HG02678 (cell line): ENCODE data around the gene C19orf85.

Source experiments
- ATAC-seq: cut with Tn5 transposase; IDR thresholded peaks from one replicate; pipeline ENCODE4 v1.9.1; 2021; ENCODE audit warnings: mild to moderate bottlenecking, moderate library complexity; ENCODE audit not compliant: unreplicated experiment

The C19orf85 gene

DNA sequence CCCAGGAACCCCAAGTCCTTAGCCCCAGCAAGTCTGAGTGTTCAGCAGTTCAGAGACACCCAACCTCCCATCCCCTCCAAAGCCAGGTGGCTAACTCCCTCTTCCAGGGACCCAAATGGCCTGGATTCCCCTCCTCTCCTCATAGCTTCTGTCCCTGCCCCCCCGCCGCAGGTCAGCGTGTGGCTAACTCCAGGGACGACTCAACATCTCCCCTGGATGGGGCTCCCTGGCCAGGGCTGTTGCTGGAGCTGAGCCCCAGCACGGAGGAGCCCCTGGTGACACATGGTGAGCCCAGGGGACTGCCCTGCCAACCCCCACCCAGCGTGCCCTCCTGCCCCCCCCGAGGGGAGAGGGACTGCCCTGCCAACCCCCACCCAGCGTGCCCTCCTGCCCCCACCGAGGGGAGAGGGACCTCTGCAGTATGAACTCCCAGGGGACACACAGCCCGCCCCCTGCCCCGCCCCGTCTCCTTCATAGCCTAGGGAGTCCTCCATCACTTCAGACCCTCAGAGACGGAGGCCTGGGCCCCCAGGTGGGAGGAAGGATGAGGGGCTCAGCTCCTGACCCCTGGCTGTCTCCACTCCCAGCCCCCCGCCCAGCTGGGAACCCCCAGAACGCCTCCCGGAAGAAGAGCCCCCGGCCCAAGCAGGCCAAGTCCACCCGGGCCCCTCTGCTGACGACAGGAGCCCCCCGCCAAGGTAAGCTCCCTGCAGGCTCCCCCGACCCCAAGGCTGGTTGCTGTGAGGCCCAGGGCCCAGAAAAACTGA is 25.3 kb upstream of the C19orf85 start:
- ATAC-seq: no peak

DNA sequence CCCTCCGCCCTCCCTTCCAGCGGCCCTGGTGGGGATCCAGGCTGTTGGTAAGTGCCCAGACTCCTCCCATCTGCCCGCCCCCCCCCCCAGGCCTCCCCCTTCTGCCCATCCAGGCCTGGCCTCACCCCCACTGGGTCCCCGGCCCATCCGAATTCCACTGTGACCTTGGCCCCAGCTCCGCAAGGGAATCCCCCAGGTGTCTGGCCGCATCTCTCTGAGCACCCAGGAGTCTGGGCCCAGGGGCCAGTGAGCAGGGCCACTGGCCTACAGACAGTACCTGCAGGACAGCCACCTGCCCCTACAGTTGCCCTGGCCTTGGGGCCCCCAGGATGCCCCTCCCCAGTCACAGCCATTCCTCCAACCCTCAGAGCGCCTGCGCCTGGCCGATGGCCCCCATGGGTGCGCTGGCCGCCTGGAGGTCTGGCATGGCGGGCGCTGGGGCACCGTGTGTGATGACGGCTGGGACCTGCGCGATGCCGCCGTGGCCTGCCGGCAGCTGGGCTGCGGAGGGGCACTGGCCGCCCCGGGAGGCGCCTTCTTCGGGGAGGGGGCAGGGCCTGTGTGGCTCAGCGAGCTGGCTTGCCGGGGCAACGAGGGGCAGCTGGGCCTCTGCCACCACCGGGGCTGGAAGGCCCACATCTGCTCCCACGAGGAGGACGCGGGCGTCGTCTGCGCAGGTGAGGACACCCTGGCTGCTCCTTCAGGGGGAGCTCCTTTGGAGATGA is 24.6 kb upstream of the C19orf85 start:
- no peak for ATAC-seq

DNA sequence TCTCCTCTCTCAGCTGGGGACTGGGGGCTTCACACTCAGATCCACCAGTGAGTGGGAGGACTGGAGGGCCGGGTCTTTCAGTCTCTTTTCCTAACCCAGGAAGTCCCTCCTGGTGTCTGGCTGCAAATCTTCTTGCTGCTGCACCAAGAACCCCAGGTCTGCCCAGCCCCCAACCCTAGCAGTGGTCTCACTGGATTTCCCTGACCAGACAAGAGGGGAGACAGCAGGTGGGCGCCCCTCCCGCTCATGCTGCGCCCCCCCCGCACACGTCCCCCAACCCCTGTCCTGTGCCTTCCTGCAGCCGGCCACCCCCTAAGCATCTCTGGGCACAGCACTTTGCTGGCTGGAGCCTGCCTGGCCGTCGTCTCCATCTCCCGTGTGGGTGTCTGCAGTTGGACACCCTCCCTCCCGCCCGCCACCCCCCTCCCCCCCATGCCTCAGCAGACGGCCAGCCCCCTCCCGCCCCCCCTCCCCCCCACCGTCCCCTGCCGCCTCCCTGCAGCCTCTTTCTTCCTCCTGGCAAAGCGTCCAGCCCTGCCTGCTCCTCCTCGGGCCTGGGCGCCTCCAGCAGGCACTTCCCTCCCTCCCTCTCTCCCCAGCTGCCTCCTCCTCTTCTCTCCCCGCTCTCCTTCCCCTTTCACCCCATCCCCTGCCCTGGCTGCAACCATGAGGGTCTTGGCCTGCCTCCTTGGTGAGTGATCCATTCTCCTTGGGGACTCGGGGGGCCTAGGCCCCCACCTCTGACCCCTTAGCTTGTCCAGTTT is 23.6 kb upstream of the C19orf85 start, which contains the start of gene SSC5D:
Gene SSC5D (plus strand): TSS at position 513 of the 764 bp plus-strand sequence. CDS start 154 bp downstream, at position 667.
- ATAC-seq: no peak

DNA sequence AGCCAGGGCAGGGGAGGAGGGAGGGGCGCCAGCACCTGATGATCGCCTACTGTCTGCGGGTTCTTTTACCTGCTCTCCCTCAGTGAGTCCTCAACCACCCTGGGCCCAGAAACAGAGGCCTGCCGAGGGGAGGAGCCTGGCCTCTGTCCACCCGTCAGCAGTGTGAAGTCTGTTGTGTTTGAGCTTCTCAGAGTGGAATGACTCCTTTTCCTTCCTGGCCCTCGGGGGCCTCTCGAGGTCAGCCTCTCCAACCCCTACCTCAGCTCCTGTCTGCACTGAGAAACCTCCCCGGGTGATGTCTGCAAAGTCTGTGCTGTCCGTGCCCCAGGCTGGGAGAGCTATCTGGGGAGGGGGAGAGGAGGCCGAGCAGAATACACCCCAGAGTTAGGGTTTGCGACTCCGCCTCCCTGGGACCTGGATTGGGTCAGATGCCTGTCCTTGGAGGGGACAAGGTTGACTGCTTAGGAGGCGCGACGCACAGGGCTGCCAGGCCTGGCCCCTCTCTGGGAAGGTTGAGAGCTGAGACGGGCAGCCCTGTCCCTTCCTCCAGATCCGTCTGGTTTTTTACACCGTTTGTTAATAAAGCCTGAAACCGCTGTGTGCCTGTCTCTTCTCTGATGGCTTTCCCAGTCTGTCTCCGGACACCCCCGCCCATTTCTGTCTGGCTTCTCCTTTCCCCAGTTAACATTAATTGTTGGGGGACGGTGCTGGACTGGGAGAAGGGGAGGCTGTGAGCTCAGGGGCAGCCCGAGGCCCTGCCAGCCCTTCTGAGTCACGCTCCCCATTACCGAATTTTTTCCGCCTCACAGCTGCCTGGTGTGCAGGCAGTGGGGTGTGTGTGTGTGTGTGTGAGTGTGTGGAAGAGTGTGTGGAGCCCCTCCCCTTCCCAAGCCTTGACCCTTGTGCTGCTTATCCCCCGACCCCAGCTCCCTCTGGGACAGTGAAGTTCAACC is 22.7 kb upstream of the C19orf85 start:
- ATAC-seq: no peak

DNA sequence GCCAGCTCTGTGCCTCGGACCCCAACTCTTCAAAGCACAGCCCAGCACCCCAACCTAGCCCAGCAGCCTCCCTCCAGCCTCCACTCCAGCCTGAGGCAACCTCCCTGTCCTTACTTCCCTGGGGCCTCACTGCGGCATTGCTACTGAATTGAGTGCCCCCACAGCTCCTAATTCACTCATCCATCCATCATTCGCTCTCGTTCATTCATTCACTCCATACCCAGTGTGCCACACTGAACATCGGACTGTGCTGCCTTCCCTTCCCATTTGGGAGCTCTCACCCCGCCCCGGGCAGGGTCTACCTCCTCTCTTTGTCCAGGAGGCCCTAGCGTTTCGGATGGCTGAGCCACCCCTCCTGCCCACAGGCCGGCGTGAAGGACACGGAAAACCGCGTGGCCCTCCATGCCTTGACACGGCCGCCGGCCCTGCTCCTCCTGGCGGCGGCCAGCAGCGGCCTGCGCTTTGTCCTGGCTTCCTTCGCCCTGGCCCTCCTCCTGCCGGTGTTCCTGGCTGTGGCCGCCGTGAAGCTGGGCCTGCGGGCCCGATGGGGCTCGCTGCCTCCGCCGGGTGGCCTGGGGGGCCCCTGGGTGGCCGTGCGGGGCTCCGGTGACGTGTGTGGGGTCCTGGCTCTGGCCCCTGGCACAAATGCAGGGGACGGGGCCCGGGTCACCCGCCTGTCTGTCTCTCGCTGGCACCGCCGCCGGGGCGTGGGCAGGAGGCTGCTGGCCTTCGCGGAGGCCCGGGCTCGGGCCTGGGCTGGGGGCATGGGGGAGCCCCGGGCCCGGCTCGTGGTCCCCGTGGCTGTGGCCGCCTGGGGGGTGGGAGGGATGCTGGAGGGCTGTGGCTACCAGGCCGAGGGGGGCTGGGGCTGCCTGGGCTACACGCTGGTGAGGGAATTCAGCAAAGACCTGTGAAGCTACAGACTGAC is 21.8 kb upstream of the C19orf85 start:
- ATAC-seq: no peak

DNA sequence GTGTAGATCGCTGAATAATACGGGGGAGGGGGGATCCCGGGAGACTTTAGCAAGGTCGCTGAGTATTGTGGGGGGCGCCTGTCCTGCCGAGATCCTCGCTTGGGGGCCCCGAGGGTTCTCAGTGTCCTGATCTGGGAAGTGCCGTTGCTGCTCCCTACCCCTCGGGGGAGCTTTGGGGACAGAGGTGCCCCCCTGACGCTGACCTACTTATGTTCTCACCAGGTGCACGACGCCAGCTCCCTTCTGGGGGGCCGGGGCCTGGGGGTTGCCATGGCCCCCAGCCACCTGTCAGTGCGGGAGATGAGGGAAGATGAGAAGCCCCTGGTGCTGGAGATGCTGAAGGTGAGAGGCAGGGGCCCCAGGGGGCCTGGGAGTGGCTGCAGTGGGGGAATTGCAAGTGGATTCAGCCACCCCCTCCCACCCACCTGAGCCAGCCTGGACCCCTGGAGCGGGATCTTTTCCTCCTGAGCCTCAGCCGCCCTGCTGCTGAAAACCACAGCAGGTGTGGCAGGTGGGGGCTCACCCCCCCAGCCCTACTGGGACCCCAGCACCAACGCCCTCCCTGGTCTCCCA is 21.0 kb upstream of the C19orf85 start:
- no peak for ATAC-seq

DNA sequence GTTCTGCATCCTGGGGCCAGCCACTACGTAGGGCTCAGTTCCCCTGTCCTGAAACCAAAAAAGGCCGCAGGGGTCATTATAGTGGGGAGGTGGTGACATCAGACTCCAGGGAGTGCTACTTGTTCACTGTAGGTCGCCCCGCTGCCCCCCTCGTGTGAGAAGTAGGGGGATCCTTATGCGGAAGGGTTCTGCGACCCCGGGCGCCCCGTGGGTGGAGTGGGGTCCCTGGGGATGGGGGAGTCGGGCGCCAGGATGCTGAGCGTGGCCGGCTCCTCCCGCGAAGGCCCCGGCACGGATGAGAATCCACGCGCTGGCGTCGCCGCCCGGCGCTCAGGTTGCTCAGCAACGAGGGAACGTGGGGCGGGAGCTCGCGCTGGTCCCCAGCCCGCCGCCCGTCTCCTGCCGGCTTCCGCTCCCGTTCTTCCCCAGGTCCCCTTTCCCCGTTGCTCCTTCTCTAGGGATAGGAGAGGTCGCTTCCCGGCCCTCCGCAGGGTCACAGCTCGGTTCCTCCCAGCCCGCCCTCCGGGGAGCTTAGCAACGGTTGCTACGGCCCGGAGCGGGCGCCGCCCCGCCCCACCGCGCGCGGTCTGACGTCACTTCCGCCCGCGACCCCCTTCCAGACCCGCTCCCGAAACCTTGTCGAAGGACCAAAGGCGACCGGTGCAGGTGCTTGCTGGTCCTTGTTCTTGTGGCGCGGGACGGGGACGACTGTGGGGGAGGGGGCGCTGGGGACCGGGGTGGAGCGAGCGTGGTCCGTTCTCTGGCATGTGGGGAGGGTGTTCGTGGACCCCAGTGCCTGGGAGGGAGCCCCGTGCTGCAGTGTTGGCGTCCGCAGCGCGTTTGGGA is 20.3 kb upstream of the C19orf85 start, which contains the start of gene NAT14:
Gene NAT14 (plus strand): TSS at position 596 of the 846 bp plus-strand sequence. CDS start 521 bp downstream, outside the sequence.
- ATAC-seq: peak; percentile 64

DNA sequence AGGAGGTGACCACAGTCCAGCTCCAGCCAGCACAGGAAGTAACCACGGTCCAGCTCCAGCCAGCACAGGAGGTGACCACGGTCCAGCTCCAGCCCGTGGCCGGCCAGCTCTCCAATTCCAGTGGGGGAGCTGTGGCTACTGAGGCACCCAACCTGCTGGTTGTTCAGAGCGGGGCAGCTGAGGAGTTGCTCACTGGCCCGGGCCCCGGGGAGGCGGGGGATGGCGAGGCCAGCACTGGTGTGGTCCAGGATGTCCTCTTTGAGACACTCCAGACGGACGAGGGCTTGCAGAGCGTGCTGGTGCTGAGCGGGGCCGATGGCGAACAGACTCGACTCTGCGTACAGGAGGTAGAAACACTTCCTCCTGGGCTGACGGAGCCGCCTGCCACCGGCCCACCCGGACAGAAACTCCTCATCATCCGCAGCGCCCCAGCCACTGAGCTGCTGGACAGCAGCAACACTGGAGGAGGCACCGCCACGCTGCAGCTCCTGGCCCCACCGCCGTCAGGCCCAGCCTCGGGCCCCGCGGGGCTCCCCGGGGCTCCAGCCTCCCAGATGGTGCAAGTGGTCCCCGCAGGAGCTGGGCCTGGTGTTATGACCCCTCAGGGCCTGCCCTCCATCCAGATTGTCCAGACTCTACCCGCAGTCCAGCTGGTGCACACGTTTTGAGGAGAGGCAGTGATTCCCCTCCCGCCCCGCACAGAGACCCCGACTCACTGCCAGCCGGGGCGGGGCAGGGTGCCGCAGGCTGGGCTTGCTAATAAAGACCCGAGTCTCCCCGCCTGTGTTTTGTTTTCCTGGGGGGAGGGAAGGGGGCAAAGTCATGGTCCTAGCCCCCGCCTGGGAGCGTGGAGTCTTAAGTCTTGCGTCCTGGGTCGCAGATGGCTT is 19.4 kb upstream of the C19orf85 start:
- ATAC-seq: no peak

DNA sequence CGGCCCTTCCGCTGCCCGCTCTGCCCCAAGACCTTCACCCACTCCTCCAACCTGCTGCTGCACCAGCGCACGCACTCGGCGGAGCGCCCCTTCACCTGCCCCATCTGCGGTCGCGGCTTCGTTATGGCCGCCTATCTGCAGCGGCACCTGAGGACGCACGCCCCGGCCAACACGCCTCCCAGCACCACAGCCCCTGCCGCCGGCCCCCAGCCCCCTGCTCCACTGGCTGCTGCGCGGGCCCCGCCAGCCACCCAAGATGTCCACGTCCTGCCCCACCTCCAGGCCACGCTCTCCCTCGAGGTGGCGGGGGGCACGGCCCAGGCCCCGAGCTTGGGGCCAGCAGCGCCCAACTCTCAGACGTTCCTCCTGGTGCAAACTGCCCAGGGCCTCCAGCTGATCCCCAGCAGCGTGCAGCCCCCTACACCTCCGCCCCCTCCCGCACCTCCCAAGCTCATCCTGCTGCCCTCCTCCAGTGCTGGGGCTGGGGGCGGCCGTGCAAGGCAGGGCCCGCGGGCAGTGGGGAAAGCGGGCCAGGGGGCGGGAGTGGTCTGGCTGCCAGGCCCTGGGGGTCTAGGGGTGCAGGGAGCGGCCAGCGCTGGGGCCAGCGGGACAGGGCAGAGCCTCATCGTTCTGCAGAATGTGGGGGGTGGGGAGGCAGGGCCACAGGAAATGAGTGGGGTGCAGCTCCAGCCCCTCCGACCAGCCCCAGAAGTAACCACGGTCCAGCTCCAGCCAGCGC is 18.6 kb upstream of the C19orf85 start:
- no peak for ATAC-seq

DNA sequence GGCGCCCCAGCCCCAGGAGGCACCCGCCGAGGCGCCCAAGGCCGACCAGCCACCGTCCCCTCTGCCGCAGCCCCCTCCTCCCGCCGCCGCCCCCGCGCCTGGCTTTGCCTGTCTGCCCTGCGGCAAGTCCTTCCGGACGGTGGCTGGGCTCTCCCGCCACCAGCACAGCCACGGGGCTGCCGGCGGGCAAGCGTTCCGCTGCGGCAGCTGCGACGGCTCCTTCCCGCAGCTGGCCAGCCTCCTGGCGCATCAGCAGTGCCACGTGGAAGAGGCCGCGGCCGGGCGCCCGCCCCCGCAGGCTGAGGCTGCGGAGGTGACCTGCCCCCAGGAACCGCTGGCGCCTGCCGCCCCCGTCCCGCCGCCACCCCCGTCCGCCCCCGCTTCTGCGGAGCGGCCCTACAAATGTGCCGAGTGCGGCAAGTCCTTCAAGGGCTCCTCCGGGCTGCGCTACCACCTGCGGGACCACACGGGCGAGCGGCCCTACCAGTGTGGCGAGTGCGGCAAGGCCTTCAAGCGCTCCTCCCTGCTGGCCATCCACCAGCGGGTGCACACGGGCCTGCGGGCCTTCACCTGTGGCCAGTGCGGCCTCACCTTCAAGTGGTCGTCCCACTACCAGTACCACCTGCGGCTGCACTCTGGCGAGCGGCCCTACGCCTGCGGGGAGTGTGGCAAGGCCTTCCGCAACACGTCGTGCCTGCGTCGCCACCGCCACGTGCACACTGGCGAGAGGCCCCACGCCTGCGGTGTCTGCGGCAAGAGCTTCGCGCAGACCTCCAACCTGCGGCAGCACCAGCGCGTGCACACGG is 17.8 kb upstream of the C19orf85 start:
- no peak for ATAC-seq

DNA sequence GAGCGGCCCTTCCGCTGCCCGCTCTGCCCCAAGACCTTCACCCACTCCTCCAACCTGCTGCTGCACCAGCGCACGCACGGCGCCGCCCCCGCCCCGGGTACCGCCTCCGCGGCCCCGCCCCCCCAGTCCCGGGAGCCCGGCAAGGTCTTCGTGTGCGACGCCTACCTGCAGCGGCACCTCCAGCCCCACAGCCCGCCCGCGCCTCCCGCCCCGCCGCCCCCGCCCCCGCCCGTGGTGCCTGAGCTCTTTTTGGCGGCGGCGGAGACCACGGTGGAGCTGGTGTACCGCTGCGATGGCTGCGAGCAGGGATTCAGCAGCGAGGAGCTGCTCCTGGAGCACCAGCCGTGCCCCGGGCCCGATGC is 17.2 kb upstream of the C19orf85 start:
- ATAC-seq: no peak

DNA sequence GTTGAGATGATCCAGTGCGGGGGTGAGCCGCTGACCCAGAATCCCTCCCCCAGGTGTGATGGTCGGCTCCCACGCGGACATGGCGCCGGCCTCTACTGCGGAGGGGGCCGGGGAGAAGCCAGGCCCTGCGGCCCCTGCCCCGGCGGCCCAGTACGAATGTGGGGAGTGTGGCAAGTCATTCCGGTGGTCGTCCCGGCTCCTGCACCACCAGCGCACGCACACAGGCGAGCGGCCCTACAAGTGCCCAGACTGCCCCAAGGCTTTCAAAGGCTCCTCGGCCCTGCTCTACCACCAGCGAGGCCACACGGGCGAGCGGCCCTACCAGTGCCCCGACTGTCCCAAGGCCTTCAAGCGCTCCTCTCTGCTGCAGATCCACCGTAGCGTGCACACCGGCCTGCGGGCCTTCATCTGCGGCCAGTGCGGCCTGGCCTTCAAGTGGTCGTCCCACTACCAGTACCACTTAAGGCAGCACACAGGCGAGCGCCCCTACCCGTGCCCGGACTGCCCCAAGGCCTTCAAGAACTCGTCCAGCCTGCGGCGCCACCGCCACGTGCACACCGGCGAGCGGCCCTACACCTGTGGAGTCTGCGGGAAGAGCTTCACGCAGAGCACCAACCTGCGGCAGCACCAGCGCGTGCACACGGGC is 16.7 kb upstream of the C19orf85 start:
- no peak for ATAC-seq

DNA sequence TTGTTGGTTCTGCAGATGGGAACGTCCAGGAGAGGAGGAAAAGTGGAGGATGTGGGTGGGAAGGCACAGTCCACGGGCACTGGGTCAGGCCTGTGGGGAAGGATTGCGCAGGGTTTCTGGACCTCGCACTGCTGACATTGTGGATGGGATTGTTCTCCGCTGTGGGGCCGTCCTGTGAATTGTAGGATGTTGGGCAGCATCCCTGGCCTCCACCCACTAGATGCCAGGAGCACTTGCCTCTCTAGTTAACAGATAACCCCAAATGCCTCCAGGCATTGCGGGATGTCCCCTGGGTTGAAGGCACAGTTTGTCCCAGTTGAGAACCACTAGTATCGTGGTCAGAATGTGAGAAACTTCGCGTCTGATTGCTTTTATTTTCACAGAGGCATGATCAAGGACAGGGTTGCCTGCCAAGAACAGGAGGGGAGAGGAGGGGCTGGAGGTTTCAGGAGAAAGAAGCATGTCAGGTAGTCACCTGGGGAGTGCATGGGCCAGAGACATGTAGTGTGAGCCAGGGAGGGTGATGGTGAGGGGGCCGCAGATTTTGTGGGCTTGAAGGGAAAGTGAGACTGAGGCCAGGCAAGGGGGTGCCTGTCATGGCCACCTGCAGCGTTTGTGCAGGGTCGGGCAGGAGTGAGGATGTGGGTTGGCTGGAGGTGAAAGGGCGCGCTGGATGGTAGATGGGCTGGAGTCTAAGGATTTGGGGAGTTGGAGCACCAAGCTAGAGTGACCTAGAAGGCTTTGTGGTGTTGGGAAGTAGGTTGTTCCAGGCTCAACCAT is 15.1 kb upstream of the C19orf85 start:
- ATAC-seq: no peak

DNA sequence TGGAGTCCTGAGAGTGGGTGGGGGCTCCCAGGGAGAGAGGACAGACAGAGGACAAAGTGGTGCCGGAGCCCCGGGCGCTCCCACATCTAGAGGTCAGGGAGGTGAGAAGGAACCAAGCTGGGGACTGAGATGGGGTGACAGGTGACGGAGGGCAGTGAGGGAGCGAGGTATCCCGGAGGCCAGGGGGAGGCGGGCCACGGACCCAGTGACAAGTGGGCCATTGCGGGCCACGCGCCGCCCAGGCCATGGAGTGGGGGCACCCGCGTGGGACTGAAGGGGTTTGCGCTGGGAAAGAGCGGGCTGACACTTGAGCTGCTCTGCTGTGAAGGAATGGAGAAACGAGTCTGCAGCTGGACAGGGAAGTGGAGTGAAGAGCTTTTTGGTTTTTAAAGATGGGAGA is 14.5 kb upstream of the C19orf85 start:
- no peak for ATAC-seq
